Testis (tissue), 2 donors: Measurements from ENCODE around the gene SMC5.

Experiments used
- CTCF ChIP-seq, 3 experiments: fragments of 450-650 bp in 2 of 3; fragments of 200-600 bp in 1 of 3; sonication (generic) in 1 of 3; IDR thresholded peaks; one replicate each; pipeline ENCODE4 v1.5.1; 2016 to 2019; ENCODE audit warnings: antibody characterized with exemption in 3 of 3, mild to moderate bottlenecking in 2 of 3, moderate library complexity in 1 of 3
- POLR2A ChIP-seq: fragments of 450-650 bp; IDR thresholded peaks from one replicate; pipeline ENCODE4 v1.6.1; 2017; ENCODE audit warnings: antibody characterized with exemption, mild to moderate bottlenecking, moderate library complexity

GRCh38 chr9:70257502-70257901 lies 1.3 kb upstream of the SMC5 start:
- TF ChIP-seq CTCF (IDR thresholded peaks at IDR 0.05) (no peak), POLR2A (no peak)
